Vein endothelial cell (primary cell): ENCODE measurements around the gene NDUFS2. TPM values are rescaled to one million over a fixed set of nuclear protein-coding genes. Genes with fewer than 3 reads are reported as not detected.

ENCODE experiments used
- total RNA-seq: library from RNA; depleted of rRNA; stranded (reverse); fragments of >200 nt; gene quantifications from 2 replicates; pipeline ENCODE4 v1.2.3, GENCODE V29; 2012

Gene NDUFS2
- total RNA-seq: 98.6 and 115 TPM in 2 replicates

DNA sequence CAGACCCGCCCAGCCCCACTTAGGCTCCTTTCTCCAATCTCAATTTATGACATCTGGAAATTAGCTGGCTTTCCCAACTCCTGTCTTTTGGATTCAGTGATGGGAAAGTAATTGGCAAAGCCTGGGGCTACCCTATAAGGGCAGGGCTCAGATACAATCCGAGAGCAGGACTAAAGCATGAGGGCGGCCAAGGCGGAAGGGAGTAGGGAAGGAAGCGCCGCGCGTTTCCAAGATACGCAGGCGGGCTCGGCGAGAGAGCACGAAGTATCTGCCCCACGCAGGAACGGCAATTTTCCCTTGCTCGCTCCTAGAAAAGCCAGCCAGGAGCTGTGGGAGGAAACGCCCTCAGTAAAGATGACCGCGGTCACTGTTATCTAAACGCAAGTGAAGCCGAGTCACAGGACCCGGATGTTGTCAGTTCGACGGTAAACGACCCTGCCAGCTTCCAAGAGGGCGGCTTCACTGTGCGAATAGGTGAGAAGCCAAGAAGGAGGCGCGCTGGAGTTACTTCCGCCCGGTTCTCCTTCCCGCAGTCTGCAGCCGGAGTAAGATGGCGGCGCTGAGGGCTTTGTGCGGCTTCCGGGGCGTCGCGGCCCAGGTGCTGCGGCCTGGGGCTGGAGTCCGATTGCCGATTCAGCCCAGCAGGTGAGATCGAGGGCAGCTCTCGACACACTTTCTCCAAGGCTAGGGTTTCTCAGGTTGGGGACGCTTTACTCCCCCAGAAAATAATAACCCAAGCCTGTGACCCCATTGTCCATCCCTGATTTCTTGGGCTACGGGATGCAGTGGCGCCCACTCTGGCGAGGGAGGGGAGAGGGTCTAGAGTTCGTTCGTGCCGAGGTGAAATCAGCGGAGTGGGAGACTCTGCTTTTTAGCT lies at the start of gene NDUFS2:
Gene NDUFS2 (plus strand): TSS at position 532 of the 877 bp plus-strand sequence. CDS start 19 bp downstream, at position 551.

DNA sequence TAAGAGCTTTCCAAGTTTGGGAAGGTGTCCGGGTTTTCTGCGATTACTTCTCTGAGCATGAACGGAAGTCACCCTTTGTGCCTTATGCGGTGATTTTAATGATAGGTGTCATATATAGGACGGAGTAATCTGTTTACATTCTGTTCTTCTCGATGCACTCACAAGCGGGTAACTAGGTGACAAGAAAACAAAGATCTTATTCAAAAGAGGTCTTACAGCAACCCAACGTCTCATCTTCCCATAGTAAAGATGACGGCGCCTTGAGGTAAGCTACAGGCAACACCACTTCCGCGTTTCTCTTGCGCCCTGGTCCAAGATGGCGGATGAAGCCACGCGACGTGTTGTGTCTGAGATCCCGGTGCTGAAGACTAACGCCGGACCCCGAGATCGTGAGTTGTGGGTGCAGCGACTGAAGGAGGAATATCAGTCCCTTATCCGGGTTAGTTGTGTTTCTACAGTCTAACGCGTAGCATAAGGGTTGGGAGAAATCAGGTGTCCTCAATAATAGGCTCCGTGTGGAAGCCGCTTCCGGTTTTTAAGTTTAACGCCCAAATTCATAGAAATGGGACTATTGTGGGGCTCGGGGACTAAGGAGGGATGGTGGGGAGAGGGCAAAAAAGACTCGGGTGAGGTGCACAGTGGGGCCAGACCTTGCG lies 48.4 kb upstream of the NDUFS2 start, which contains the start of gene UFC1:
Gene UFC1 (plus strand): TSS at position 297 of the 656 bp plus-strand sequence. CDS start 20 bp downstream, at position 317.

DNA sequence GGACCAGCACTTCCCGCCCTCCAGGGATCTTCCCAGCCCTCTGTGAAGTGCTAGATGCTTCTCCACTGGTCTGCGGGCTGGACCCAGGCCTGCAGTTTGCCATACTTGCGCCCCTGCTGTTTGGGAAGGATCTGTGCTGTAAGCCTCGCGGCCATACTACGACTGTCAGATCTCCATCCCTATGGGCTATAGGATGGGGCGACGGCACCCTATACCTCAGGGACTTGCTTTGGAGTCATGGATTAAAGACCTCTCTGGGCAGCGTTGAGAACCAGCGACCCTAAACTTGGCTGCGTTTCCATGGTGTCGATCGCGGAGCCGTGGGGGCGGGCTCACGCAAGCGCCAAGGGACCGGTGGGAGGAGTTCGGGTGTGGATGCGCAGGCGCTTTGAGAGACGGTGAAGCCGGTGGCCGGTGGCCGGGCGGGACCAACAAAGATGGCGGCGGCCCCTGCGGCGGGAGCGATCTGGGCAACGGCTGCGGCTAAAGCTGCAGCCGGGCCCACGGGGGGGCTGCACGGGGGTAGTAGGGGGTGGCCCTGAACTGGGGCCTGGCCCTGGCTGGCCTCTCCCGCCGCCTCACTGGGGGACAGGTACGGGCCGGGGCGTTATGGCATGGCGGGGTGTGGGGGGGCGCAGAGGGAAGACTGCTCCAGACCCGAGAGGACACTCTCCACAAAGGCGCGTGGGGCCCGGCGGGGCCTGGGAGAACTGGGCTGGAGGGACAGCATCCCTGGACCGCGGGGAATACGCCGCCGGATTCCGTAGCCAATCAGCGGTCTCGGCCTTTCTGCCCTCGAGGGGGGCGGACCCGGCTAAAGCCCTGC lies 42.9 kb upstream of the NDUFS2 start, which contains the start of gene USP21:
Gene USP21 (plus strand): TSS at position 414 of the 826 bp plus-strand sequence. CDS start 1,141 bp downstream, outside the sequence.

DNA sequence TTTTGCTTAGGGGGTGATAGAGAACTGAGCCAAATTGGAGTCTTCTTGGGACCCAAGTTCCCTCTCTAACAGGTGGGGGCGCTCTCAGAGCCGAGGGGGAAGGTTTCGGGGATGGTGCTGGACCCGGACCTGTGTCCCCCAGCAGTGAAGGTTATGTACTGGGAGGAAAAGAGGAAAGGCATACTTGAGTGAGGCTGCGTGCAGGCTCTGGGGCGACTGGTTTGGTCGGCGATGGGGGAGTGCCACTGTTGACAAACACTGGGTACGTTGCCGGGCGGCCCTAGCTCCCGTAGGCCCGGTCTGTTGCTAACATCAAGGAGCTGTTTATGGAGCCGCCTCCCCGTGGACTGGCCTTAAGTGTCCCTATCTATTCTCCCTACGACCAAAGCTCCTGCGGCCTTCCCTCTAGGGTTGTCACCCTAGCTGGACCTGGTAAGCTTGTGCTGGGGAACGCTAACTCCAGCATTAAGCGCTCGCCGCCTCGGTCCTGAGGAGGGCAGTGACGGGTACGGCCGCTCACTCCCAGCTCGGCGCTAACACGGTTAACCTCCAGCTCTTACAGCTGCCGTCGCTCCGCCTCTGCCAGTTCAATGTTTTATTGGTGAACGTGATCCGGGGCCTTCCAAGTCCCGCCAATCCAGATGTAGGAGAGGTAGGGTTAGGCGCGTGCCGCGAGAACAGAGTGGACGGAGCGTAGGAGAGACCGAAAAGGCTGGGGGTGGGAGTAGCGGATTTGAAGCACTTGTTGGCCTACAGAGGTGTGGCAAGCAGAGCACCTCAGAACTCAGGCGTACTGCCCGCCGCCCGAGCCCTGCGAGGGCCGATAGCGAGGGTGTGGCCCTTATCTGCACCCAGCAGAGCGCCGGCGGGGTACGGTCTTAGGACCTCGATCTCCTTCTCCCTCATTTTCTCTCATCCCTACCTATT lies 36.2 kb upstream of the NDUFS2 start, which contains the start of gene PPOX:
Gene PPOX (plus strand): TSS at position 685 of the 927 bp plus-strand sequence. CDS start 422 bp downstream, outside the sequence.

DNA sequence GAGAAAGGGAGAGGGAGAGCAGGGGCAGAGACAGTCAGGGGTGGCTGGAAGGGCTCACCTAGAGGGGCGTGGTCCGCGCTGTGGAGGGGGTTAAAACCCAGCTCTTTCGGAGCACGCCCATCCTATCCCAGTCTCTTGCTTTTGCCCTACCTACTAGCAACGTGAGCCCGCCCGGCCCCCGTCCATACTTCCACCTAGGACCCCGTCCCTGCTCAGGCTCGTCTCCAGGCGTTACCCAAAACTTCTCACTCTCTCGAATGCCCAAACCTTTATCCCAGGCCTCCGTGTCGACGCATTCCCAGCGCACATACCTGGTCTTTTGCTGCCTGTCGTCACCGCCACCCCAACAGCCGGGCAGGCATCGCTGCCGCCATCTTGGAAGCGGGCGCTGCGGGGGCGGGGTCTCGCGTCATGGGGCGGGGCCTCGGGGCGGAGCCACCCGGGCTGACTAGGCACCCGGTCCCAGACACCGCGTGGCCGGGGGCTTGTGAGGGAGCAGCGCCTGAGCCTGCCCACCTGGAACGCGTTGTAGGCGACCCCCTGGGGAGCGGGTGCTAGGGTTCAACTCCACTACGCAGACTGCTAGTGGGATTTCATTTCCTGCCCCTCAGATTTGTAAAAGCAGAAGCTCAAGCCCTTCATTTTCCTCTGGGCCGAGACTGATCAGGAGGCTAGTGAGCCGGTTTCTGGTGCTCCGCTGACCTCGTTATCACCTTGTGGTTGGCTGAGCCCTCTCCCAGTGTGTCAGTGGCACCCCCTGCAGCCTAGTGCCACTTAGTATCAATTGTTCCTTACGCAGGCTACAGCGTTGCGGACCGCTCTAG lies 24.8 kb upstream of the NDUFS2 start, which contains the start of gene B4GALT3:
Gene B4GALT3 (minus strand): TSS at position 396 of the 824 bp plus-strand sequence. CDS start 1,447 bp downstream, outside the sequence.

DNA sequence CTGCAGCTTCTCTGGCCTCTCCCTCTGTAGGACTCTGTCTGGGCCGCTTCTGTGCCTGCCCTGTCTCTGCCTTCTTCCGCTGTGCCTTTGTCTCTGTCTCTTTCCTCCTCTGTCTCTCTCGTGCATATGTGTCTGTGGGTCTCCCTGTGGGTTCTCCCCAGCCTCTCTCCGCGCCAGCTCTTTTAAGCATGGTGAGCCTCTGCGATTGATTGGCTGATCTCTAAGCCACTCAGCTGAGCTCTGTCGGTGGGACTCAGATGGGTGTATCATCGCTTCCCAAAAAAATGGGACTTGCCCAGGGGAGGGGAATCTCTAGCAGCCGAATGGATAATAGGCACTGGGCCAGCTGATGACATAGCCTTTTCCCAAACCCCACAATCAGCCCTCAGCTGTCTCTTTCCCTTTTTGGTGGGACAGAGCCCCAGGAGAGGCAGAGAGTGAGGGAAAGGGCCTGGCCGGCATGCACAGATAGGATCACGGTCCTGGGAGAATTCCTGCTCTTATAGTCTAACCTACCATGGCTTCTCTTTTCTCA lies 3.2 kb upstream of the NDUFS2 start, which contains the start of gene ADAMTS4:
Gene ADAMTS4 (minus strand): TSS at position 158 of the 535 bp plus-strand sequence. CDS start 427 bp downstream, outside the sequence.

DNA sequence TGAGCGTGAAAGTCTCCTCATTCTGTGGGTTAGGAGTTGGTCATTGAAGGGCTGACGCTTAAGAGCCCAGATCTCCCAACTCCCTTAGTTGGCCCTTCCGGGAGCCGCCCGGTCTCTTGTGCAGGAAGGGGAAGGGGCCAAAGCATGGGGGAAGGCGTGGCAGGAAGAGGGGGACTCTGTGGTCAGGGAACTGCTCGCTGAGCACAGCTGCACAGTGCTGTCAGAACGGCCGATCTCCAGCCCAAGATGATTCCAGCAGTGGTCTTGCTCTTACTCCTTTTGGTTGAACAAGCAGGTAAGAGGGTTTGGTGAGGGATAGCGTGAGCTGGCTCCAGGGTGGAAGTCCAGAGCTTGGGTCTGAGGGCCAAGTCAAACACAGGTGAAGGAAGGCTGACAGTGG lies 12.9 kb downstream of the NDUFS2 start, which contains the start of gene FCER1G:
Gene FCER1G (plus strand): TSS at position 220 of the 400 bp plus-strand sequence. CDS start 27 bp downstream, at position 247.

DNA sequence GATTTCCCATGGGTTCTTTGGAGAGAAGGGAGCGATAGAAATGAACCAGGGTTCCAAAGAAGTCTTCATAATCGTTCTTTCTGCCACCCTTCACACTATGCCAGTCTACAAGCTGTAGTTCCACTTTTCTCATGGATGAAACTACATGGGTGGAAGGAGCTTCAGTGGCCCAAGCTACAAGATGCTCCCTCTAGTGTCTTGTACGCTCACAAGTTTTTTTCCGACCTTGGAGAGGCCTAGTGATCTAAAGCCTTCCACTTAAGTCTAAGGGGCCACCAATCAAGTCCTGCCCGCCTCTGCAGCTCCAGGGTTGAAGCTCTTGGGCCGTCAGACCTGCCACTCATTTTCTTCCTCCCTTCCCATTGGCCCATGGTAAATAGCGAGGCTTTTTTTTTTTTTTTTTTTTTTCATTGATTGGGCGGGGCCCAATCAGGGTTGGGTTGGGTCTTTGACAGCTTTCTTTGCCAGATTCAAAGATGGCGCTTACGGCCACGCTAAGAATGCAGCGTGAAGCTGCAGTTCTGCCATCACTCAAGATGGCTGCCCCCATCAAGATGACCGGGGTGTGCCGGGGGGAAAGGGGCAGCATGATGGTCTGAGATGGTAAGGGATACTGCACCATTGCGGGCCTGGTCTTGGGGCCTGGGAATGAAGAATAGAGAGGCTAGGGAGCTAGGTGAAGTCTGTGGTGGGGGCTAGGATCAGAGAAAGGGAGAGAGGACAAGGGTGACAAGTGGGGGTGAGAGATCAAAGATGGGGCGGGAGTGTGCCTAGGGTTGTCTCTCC lies 23.6 kb downstream of the NDUFS2 start, which contains the start of gene TOMM40L:
Gene TOMM40L (plus strand): TSS at position 527 of the 786 bp plus-strand sequence. CDS start 430 bp downstream, outside the sequence.

DNA sequence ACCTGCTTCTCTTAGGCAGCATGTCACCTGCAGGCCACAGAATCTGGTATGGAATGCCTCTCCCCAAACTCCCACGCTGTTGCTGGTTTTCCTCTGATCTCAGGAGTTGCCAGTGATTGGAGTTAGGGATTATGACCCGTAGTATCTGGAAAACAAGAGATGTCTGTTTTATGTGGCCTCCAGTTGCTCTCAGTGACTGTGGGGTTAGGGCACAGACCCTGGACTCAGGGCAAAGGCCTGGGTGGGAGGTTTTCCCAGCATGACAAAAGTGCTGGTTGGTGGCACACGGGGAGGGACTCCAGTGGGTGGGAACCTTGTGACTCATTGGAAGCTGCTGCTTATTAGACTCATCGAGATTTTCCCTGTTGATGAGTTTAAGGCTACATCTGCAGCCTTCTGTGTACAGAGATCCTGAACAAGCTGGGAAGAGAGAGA lies 35.9 kb downstream of the NDUFS2 start, which contains the start of gene NR1I3:
Gene NR1I3 (minus strand): TSS at position 165 of the 435 bp plus-strand sequence. CDS start 1,638 bp downstream, outside the sequence.

DNA sequence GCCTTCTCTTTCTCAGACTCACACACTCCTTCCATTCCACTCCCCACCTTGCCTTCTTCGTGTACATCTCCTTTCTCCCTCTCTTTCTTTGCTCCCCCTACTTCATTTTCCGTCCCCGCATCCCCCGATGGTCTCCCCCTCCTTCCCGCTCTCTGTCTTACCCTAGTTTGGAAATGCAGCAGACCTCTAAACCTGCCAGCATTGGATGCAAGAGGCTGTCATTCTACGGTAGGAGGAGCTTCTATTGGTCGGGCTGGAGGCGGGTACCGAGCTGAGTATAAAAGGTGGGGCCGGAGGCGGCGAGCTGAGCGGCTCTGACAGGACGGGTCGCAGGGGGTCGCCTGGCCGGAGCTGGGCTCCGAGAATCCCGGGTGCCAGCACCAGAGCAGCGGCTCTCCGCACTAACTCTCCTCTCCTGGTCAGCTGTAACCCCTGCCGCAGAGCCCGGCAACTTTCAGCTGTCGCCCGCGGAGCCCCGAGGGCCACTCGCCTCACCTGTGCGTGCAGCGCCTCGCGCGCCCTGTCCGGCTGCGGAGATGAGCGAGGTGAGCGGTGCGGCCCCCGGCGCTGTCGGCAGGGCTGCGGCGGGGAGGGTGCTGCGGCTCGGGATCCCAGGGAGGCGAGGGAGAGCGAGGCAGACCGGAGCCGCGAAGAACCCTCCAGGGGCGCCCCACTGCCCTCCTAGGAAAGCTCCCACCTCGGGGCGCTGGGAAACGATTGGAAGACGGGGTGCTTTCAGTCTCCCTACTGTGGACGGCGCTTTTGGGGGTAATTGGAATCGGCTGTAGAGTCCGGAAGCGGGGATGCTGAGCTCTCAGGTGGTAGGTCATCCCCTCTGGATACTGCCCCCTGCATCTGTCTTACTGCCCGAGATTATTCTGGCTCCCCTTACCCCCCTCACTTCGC lies 56.5 kb downstream of the NDUFS2 start, which contains the start of gene PCP4L1:
Gene PCP4L1 (plus strand): TSS at position 307 of the 906 bp plus-strand sequence. CDS start 230 bp downstream, at position 537.

Other genes with a start within 250 kb of the NDUFS2 start
- not detected in 2 replicates for gene ITLN2, start 247.6 kb upstream of the NDUFS2 start, total RNA-seq
- gene F11R, start 181.2 kb upstream of the NDUFS2 start, total RNA-seq: 144 and 239 TPM in 2 replicates
- 2.4 and 3.6 TPM in 2 replicates for gene TSTD1, start 163.4 kb upstream of the NDUFS2 start, total RNA-seq
- 72.8 and 82.5 TPM in 2 replicates for gene USF1, start 156.4 kb upstream of the NDUFS2 start, total RNA-seq
- gene ARHGAP30, start 132.5 kb upstream of the NDUFS2 start, total RNA-seq: not detected in 2 replicates
- gene NECTIN4, start 112.8 kb upstream of the NDUFS2 start, total RNA-seq: under 0.01 and 0.65 TPM in 2 replicates
- gene KLHDC9, start 104.0 kb upstream of the NDUFS2 start, total RNA-seq: 0.86 and 1.3 TPM in 2 replicates
- 34.3 and 40.9 TPM in 2 replicates for gene PFDN2, start 84.3 kb upstream of the NDUFS2 start, total RNA-seq
- 11.8 and 13.9 TPM in 2 replicates for gene NIT1, start 84.3 kb upstream of the NDUFS2 start, total RNA-seq
- 43.8 and 45.7 TPM in 2 replicates for gene DEDD, start 69.7 kb upstream of the NDUFS2 start, total RNA-seq
- 105 and 120 TPM in 2 replicates for gene UFC1, start 48.4 kb upstream of the NDUFS2 start, total RNA-seq
- gene USP21, start 42.9 kb upstream of the NDUFS2 start, total RNA-seq: 5.9 and 6.2 TPM in 2 replicates
- gene PPOX, start 35.9 kb upstream of the NDUFS2 start, total RNA-seq: 15.6 and 15.7 TPM in 2 replicates
- gene B4GALT3, start 24.9 kb upstream of the NDUFS2 start, total RNA-seq: 37.6 and 39.5 TPM in 2 replicates
- 14.0 and 44.2 TPM in 2 replicates for gene ADAMTS4, start 3.3 kb upstream of the NDUFS2 start, total RNA-seq
- not detected in 2 replicates for gene FCER1G, start 12.9 kb downstream of the NDUFS2 start, total RNA-seq
- not detected in 2 replicates for gene APOA2, start 21.3 kb downstream of the NDUFS2 start, total RNA-seq
- gene TOMM40L, start 23.7 kb downstream of the NDUFS2 start, total RNA-seq: 16.0 and 18.2 TPM in 2 replicates
- not detected in 2 replicates for gene NR1I3, start 35.8 kb downstream of the NDUFS2 start, total RNA-seq
- gene PCP4L1, start 56.4 kb downstream of the NDUFS2 start, total RNA-seq: not detected in 2 replicates
- gene MPZ, start 107.6 kb downstream of the NDUFS2 start, total RNA-seq: 0.33 and 0.86 TPM in 2 replicates
- gene SDHC, start 112.0 kb downstream of the NDUFS2 start, total RNA-seq: 26.1 and 65.9 TPM in 2 replicates
- gene CFAP126, start 165.5 kb downstream of the NDUFS2 start, total RNA-seq: not detected in 2 replicates